GM12892 (cell line): ENCODE results near the gene ZNF165.

Source experiments
- POLR2A ChIP-seq: IDR thresholded peaks from 2 replicates; pipeline ENCODE4 v1.6.1; 2011; ENCODE audit warnings: low read depth, low read length, control low read depth
- POLR2AphosphoS5 ChIP-seq: IDR thresholded peaks from 2 replicates; pipeline ENCODE4 v1.6.1; 2011; ENCODE audit warnings: low read depth, low read length, control low read depth
- TAF1 ChIP-seq: IDR thresholded peaks from 2 replicates; pipeline ENCODE4 v1.6.1; 2011; ENCODE audit warnings: low read depth, mild to moderate bottlenecking, control low read depth, low read length, borderline replicate concordance

DNA sequence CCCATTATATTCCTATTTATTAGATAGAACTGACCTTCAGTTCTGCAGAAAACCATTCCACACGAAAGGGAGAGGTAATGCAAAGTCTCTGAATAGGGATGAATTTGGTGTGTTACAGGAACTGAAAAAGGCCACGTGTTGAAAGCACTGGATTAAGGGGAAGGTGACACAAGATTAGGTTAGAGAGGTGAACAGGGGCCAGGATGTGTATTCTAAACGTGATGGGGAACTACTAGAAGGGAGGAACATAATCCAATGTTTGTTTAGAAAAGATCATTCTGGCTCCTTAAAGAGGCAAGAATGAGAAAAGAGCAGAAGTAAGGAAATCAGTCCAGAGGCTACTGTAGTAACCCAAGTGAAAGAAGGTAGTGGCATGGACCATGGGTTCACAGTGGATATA lies 55.0 kb downstream of the ZNF165 start:
- no peak for TF ChIP-seq POLR2A
- no peak for TF ChIP-seq TAF1
- no peak for TF ChIP-seq POLR2AphosphoS5
